GM18909 (cell line): ENCODE measurements around the gene LRRC75B.
"Not testable (repeated sequence)": the region's sequence is repeated elsewhere in the genome, so short reads cannot be mapped to it uniquely, and the experiment has no call there.

Source experiments
- ATAC-seq: cut with Tn5 transposase; IDR thresholded peaks from one replicate; pipeline ENCODE4 v1.9.1; 2021; ENCODE audit warnings: mild to moderate bottlenecking; ENCODE audit not compliant: unreplicated experiment, poor library complexity

LRRC75B gene

DNA sequence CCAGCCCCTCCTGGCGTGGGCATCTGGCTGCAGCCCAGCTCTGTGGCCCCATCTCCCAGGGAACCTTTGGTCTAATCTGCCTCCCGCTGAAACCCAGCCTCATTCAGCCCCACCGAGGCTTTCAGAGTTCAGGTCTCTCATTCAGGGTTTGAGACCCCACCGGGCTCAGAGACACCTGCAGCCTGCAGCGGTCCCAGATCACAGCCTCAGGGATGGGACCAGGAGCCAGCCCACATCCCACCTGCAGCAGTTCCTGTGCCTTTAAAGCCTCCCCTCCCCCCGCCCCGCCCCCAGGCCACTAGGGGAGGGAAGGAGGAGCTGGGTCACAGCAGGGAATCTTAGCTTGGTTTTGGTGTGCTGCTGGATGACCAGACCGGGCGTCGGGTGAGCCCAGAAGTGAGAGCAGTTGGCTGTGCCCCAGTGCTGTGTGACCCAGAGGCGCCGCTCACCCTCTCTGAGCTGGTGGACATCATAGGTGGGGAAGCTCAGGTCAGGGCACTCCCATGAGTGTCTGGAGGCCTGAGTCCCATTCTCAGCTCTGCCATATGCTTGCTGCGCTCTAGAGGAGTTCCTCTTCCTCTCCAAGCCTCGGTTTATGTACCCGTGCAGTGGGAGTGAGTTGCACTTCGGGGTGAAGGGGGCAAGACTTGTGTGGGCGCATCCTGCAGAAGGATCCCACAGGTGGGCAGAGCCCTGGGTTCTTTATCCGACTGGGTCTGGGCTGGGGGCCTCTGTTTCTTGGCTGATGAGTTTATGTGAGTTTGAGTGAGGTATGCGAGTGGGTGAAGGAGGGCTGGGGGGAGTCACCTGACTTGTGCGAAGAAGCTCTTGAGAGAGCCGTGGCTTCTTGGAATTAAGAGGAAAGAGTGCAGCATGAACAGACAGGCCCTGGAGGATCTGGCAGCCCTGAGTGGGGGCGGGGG is 10.2 kb upstream of the LRRC75B start, which contains the start of gene GGT1:
TSS of gene GGT1 (plus strand) at position 347 of the 923 bp plus-strand sequence. CDS start 7,889 bp downstream, outside the sequence.
- not testable (repeated sequence) for ATAC-seq

DNA sequence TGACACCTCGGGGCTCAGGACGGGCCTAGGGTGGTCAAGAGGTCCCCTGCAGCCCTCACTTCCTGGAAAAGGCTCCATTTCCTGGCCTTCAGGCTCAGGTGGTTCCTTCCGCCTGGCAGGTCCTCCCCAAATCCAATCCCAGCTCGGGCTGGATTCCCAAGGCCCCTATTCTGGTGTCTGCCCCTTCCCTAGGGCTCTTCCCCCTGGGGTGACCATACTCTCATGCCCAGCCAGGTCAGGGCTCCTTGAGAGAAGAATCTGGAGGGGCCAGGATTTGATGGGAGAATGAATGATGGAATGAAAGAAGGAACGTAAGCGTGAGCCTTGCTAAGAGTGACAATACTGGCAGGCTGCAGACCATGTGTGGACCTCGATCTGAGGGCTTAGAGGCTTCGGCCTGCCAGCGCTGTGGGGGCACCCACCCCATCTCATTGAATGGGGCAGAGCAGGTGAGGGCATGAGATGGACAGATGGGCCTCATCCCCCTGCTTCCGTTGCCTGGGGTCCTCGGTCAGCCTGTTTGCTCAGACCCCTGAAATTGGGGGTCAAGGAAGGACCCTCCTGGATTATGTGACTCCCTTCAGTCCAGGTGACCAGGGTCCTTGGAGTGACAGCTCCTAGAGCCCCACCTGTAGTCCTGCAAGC is 9.4 kb upstream of the LRRC75B start:
- not testable (repeated sequence) for ATAC-seq

DNA sequence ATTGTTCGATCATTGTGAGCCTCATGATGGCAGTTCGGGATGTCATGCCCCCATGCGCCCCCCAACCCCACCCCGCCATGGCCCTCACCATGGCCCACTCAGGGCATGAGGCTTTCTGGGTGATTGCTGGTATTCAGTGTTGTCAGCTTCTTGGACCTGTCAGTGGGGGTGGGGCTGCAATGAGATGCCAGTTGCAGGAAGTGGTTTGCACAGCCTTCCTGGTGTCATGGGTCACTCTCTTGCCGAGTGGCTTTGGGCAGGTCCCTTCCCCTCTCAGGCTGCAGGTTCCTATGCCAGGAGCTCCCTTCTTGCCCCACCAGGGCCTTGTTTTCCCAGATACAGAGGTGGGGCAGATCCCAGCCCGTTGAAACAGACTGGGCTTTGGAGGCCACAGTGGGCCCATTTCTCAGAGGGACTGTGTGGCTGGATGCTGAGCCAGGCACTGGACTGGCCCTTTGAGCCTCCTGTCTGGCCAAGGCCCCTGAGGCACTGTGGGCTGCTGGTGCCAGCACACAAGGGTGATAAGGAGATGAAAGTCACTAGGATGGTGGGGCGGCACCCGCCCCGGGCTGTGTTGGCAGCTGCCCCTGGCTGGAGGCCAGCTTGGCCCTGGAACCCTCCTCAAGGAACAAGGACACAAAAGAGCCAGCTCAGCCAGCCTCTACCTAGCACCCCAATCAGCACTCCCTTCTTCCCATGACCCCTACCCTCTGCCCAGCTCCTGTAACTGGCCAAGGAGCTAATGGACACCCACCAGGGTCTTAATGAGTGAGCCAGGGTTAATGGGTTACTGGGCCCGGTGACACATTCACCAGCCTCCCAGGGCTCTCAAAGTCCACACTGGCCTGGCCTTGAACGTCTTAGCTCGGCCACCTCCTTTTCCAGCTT is 8.6 kb upstream of the LRRC75B start:
- ATAC-seq, result no peak

DNA sequence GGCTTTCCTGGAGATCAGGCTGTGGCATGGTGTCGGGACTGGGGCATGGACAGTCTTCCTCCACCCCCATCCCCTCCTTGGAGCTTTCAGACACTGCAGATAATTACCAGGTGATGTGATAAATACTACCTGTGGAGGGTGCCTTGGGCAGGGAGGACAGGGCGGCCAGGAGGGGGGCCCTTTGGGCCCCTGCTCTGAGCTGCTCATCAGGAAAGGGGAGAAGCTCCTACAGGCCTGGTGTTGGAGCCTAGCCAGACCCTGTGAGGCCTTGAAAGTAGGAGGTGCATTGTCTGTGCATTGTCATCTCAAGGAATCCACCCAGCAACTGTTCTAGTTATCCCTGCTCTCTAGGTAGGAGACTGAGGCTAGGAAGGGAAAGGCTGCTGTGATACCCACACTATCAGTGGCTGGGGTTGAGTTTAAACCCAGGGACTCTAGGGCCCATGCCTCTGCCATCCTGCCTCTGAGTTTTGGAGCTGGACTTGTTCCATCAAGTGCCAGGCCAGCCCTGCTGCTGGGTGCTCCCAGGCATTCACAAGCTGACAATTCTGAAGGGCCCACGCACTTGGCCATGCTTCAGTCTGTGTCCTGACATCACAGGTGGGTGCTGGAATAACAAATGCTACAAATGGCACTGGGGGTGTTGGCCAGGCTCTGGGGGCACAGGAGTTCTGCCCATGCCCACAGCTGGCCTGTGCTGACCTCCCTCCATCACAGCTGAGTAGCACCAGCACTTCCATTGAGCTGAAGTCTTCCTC is 7.3 kb upstream of the LRRC75B start:
- ATAC-seq, result not testable (repeated sequence)

DNA sequence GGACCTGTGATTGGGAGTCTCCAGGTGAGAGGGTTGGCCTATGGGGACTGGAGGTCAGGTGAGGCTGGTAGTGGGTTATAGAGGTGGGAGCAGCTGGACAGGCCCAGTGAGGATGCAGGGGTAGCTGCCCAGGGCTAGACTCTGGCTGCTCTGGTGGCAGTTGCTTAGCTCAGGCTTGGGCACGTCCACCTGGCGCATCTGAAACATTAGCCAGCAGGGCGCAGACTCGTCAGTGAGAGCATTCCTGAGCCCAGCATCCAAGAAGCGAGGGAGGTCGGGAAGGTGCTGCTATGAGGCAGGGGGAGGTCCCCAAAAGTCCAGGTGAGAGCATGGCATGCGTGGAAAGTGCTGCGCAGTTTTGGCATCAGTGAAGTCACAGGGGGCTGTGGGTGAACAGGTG is 6.6 kb upstream of the LRRC75B start:
- no peak for ATAC-seq

DNA sequence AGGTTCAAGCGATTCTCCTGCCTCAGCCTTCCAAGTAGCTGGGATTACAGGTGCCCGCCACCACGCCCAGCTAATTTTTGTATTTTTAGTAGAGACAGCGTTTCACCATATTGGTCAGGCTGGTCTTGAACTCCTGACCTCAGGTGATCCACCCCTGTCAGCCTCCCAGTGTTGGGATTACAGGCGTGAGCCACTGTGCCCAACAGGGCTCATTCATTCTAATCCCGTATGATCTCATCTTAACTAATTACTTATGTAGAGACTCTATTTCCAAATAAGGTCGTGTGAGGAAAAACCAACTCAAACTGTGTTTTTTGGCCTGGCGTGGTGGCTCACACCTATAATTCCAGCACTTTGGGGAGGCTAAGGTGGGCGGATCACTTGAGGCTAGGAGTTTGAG is 4.2 kb upstream of the LRRC75B start:
- ATAC-seq, result not testable (repeated sequence)

DNA sequence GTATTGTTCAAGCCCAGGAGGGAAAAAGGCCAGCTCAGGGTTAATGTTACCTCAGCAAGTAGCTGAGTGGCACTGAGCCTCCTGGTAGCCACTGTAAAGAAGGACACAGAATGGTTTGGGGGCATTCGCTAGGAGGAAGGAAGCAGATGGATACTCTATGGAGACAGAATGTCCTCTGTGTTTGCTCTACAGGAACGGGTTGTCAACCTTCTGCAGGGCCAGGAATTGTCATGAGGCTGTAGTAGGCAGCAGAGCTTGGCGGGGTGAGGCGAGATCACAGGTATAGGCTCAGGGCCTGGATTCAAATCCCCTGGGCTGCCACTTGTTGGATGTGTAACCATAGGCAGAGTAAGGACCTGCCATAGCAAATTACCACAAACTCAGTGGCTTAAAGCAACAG is 3.0 kb upstream of the LRRC75B start:
- ATAC-seq, result no peak

DNA sequence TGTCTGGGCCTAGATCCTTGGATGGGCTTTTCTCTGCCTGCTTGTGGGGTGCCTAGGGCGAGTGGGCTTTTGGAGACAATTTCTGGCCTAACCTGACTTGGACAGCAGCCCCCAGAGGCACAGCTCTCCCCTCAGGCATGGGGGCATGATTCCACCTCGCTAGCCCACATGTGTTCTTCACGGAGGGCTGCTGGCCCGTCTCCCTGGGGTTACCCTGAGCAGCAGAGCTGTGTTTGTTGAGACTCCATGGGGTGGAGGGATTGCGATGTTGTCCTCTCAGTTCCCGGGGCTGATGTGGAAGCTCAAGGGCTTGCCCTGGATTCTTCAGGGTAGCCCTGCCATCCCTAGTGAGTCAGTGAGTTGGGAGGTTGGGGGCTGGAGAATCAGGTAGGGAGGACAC is 2.4 kb upstream of the LRRC75B start:
- ATAC-seq, result no peak

DNA sequence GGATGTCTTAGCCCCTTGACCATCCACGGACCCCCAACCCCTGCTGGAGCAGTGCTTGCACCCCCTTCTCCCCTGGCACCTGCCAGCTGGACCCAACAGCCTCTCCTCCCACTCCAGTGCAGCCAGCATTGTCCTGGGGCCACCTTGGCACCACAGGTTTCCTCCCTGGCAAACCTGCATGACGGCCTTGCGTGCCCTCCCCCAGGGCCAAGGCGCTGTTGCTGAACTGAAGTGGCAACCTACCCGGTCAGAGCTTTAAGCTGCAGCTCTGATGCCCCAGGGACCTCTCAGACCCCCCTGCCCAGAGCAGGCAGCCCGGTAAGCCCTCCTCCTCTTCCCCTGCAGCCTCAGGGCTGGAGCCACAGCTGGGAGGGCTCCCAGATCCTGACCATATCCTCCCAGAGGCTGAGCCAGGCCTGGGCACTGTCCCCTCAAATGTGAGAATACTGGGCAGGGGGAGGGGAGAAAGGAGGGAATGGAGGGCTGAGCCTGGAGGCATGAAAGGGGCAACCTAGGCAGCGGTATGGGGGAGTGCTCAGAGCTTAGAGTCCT is 1.8 kb upstream of the LRRC75B start:
- no peak for ATAC-seq

DNA sequence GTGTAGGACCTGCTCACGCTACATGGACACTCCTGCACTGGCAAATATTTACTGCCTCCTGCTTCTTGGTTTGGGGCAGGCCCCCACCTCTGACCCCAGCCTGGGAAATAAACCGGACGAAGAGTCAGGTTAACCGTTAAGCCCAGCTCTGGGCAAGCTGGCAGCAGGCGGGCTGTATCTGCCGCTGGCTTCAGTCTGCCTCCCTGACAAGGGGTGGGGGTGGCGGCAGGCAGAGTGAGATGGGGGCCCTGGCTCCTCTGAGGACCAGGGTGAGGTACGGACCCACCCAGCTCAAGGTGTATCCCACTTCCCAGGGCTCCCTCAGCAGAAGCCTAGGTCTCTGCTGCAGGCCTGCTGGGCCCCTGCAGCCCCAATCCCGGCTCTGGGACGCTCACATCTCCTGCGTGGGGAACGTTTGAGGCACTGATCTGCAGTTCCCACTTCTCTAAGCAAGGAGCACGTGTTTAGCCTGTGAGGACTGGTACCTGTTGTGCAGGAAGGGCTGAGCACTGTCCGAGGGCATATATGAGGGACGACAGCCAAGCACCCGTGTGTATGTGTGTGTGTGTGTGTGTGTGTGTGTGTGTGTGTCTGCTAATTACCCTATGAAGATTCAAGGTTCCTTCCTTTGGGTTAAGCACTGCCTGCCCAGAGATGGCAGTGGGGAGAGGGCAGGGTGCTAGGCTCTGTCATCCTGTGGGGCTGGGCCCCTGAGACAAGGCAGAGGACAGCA is 1.1 kb upstream of the LRRC75B start:
- ATAC-seq, result no peak

DNA sequence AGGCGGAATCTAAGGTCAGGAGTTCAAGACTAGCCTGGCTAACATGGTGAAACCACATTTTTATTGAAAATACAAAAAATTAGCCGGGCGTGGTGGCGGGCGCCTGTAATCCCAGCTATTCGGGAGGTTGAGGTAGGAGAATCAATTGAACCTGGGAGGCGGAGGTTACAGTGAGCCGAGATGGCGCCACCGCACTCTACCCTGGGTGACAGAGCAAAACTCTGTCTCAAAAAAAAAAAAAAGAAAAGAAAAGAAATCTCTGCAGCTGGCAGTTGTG is 624 bp upstream of the LRRC75B start:
- not testable (repeated sequence) for ATAC-seq

DNA sequence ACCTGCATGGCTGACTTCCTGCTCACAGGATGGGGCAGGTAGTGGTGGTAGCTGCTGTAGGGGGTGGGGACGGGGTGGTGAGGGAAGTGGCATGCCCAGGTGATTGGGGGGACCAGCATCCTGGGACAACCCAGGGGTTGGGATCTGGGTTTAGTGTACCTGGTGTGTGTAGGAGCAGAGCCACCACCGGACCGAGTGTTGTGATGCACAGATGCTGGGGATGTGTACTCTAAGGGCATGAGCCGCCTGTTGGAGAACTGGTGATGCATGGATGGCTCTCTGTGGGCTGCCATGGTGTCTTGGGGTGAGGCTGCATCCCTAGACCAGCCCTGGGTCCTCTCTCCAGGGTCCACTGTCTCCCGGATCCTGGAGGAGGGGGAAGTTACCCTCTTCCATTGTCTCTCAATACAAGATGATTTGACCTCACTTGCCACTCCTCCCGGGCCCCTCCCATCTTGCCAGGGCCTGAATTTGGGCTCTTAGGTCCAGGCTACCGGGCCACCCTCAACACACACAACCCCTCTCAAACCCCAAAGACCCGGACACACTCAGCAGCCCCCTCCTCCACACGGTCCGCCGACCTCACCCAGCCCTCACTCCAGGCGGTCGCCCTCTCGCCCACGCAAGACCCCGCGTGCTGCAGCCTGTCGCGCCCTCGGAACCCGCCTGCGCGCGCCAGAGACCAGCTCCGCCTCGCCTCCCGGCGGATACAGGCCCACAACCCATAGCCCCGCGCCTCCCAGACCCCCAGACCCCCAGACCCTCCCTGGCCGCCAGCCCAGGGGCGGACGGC is 619 bp downstream of the LRRC75B start:
- ATAC-seq, result peak; percentile 12

DNA sequence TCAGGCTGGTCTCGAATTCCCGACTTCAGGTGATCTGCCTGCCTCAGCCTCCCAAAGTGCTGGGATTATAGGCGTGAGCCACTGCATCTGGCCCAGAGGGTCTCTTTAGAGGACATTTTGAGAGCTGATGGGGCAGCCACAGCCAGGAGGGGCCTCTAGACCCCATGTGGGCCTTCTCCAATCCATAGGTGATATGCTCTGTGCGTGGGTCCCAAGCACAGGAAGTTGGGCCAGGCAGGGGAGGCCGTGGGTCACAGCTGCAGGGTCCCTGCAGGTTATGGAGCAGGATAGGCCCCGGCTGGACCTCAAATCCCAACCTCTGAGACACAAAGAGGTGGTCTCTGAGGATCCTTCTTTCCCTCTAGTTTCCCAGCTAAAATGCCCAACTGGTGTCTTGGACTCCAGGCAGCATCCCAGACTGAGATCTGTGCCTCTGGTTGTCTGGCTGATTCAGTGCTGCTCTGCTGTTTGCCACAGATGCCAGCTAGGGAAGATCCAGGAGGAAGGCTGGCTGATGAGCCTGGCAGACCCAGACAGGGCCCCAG is 1.5 kb downstream of the LRRC75B start:
- no peak for ATAC-seq

DNA sequence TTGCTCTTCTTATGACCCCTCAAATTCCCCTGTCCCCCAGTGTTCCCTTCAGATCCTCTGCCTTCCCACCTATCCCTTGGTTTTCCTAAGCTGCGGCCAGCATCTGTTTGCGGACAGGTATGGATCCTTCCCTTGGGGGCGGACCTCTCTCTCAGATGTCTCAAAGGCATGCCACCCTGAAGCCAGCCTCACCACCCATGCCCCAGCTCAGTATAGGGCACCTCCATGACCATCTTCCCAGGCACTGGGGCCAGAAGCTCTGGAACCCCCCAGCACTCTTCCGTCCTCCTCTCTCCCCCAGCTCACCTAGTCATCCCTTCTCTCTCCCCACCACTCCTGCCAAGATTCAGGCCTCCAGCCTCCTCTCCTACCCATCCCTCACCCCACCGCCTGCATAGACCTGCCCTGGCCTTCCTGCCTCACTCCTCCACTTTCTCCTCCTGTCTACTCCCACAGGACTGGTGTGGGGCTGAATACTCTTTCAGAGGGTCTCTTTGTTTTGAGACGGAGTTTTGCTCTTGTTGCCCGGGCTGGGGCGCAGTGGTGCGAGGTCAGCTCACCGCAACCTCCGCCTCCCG is 2.2 kb downstream of the LRRC75B start:
- no peak for ATAC-seq

DNA sequence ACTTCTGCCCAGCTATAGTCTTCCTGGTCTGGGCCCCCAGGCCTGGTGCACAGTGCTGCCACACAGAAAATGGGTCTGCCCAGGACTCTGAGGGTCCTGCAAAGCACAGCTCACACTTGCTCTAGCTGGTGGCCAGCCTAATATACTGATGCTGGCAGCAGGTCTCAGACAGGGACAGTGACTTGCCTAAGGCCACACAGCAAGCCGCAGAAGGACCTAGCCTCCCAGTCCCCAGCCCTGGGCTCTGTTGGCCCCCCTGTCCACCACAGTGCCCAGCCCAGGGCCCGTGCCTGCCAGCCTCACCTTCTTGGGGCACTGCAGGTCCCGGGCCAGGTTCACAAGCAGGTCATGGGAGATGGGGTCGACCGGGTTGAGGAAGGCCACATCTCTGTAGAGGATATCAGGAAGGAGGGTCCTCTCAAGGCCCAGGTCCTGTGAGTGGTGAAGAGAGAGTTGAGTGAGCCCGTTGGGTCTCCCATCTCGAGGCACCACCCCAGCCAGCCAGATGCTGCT is 3.3 kb downstream of the LRRC75B start:
- no peak for ATAC-seq

DNA sequence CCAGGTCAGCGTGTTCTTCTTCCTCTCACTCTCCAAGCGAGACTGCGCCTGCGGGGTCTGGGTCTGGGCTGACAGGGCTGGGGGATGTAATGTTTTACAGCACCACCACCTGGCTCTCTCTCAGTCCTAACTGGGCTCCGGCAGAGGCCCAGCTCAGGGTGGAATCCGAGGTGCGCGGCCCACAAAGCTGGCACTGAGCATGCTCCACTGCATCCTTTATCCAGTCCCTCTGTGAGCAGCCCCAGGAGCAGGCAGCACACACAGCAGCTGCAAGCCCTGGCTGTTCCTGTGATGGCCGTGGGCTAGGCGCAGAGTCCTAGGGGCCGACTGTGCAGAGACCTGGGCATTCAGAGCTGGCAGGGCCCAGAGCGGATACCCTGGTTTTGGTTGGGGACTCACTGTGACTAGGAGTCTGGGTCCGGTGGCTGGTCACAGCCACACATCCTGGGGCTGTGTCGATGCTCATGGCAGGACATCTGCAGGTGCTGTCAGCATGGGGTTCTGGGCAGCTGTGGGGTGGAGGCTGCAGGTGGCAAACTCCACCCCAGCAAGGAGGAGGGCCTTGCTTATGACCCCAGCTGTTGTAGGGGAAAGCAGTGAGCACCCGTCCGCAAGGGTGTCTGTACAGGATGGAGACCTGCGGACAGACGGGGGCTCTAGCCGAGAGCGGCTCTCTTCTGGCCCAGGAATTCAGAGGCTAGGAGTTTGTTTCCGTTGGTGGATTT is 4.0 kb downstream of the LRRC75B start:
- no peak for ATAC-seq

DNA sequence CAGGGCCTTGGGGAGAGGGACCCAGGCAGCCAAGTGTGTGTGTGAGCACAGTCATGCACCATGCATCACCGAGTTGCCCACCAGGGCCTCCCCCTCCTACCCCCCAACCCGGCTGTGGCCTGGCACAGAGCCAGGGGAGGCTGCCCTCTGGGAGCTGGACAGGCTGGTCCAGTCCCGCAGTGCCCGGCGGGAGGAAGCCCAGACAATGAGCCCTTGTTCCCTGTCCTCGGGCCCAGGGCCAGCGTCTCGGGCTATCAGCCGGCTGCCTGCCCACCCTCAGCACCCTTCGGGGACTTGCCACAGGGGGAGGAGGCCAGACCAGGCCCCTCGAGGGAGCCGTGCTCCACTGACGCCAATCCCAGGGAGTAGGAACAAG is 4.5 kb downstream of the LRRC75B start:
- ATAC-seq, result no peak
